ENCODE data around the gene LTBP4.

GRCh38 chr19:40588926-40589569 lies 12.1 kb upstream of the LTBP4 start:
- TF ChIP-seq EP300 (IDR thresholded peaks at IDR 0.05) (no peak), CTCF (IDR thresholded peaks at IDR 0.05) (no peak)

All from tibial nerve (tissue), 4 donors.